ENCODE results near the gene GALNT18.

The GALNT18 gene

DNA sequence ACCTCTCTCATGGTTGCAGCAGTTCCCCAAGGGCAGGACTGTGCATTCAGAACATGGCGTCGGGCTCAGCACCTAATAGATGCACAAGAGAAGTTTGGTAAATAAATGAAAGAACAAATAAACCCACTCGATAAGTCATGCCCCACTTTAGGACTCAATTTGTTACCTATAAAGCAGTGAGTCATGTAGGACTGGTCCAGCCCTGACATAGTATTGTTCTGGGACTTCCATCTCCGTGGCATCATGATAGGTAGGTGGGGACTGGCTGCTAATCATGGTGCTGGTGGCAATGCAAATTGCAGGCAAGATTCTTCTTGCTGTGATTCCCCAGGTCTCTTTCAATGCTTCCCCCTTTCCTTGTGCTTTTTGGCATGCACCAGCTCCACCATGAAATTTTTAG lies 150.6 kb downstream of the GALNT18 start:
- H3K4me1 ChIP-seq (ENCODE audit: insufficient read depth, low read length): peaks cover 17% of the 10 kb centered on the region
- no peak overlapping the region for H3K27ac ChIP-seq (ENCODE audit: low read depth, low read length)
- no peaks in the 10 kb centered on the region for H3K36me3 ChIP-seq (ENCODE audit: insufficient read depth, low read length)
- no peaks in the 10 kb centered on the region for H3K27me3 ChIP-seq (ENCODE audit: control insufficient read depth in 1 of 2, insufficient read depth in 2 of 2, low read length in 2 of 2)
- H3K9me3 ChIP-seq (ENCODE audit: low read length): no peaks in the 10 kb centered on the region
- no peak overlapping the region for H3K9ac ChIP-seq (ENCODE audit: low read length)
- H3K4me3 ChIP-seq (ENCODE audit: low read depth in 1 of 2, low read length in 2 of 2): no peak overlapping the region

DNA sequence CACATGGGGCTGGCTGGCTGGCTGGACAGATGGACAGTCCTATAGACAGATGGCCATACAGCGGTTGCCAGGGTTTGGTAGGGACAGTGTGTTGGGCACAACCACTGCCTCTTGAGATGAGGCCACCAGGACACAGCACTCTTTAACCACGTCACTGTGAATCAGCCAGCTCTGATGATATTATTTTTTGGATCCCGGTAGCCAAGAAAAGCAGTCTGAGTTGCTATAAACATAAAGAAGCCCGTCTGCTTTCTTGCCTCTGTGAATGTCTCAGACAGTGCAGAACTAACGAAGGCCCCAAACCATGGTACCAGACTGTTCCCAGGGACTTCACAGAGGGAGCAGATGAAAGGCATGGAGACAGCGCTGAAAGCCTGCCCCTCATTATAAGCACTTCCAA lies 152.9 kb downstream of the GALNT18 start:
- H3K9me3 ChIP-seq (ENCODE audit: low read length): no peaks in the 10 kb centered on the region
- H3K27ac ChIP-seq (ENCODE audit: low read depth, low read length): peak overlapping the region; percentile 46
- no peaks in the 10 kb centered on the region for H3K36me3 ChIP-seq (ENCODE audit: insufficient read depth, low read length)
- H3K27me3 ChIP-seq (ENCODE audit: control insufficient read depth in 1 of 2, insufficient read depth in 2 of 2, low read length in 2 of 2): no peaks in the 10 kb centered on the region
- no peak overlapping the region for H3K9ac ChIP-seq (ENCODE audit: low read length)
- H3K4me1 ChIP-seq (ENCODE audit: insufficient read depth, low read length): peaks cover 20% of the 10 kb centered on the region
- no peak overlapping the region for H3K4me3 ChIP-seq (ENCODE audit: low read depth in 1 of 2, low read length in 2 of 2)

- H3K36me3 ChIP-seq (ENCODE audit: insufficient read depth, low read length): no peaks in the 10 kb centered on the region
- no peak overlapping the region for H3K4me3 ChIP-seq (ENCODE audit: low read depth in 1 of 2, low read length in 2 of 2)
- no peak overlapping the region for H3K9ac ChIP-seq (ENCODE audit: low read length)
- H3K9me3 ChIP-seq (ENCODE audit: low read length): no peaks in the 10 kb centered on the region
- no peaks in the 10 kb centered on the region for H3K27me3 ChIP-seq (ENCODE audit: control insufficient read depth in 1 of 2, insufficient read depth in 2 of 2, low read length in 2 of 2)
- peaks cover 34% of the 10 kb centered on the region for H3K4me1 ChIP-seq (ENCODE audit: insufficient read depth, low read length)
- H3K27ac ChIP-seq (ENCODE audit: low read depth, low read length): no peak overlapping the region
Measured at GRCh38 chr11:11467312-11467711, 154.5 kb downstream of the GALNT18 start.

DNA sequence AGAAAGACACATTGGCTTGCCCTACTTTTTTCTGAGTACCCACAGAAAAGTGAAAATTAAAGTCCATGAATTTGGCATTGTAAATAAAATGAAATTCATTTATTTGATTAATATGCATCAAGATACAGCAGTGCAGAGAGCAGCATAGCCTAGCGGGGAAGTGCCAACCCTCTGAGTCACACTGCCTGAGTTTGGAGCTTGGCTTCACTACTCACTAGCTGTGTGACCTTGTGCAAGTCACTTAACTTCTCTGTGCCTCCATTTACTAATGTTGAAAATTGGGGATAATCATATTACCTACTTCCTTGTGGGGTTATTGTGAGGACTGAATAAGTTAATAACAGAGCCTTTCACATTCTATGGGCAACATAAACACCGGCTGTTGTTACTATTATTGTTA lies 157.2 kb downstream of the GALNT18 start:
- H3K9me3 ChIP-seq (ENCODE audit: low read length): no peaks in the 10 kb centered on the region
- H3K27ac ChIP-seq (ENCODE audit: low read depth, low read length): no peak overlapping the region
- peaks cover 46% of the 10 kb centered on the region for H3K4me1 ChIP-seq (ENCODE audit: insufficient read depth, low read length)
- no peak overlapping the region for H3K9ac ChIP-seq (ENCODE audit: low read length)
- no peaks in the 10 kb centered on the region for H3K27me3 ChIP-seq (ENCODE audit: control insufficient read depth in 1 of 2, insufficient read depth in 2 of 2, low read length in 2 of 2)
- no peaks in the 10 kb centered on the region for H3K36me3 ChIP-seq (ENCODE audit: insufficient read depth, low read length)
- H3K4me3 ChIP-seq (ENCODE audit: low read depth in 1 of 2, low read length in 2 of 2): no peak overlapping the region

GRCh38 chr11:11463405-11463804 lies 158.4 kb downstream of the GALNT18 start:
- Histone ChIP-seq H3K9ac (ENCODE audit: low read length) (no peak overlapping the region), H3K27ac (ENCODE audit: low read depth, low read length) (no peak overlapping the region), H3K4me3 (ENCODE audit: low read depth in 1 of 2, low read length in 2 of 2) (no peak overlapping the region), H3K36me3 (ENCODE audit: insufficient read depth, low read length) (no peaks in the 10 kb centered on the region), H3K27me3 (ENCODE audit: control insufficient read depth in 1 of 2, insufficient read depth in 2 of 2, low read length in 2 of 2) (no peaks in the 10 kb centered on the region), H3K9me3 (ENCODE audit: low read length) (no peaks in the 10 kb centered on the region), H3K4me1 (ENCODE audit: insufficient read depth, low read length) (peaks cover 34% of the 10 kb centered on the region)

DNA sequence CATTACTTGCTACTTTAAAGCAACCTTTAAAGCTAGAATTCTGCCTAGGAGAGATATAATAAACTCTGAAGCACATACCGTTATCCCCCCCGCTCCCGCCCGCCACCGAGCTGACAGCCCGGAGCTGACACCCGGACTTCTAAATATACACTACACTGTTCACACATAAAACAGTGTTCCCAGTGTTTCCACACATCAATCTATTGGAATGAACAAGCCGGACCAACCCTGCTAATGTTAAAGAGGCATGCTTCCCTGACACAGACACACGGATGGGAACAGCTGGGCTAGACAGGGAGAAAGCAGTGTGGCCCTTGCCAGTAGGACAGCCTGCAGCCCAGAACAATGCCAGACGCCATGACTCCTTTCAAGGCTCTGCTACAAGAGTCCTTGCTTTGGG lies 160.3 kb downstream of the GALNT18 start:
- peaks cover 34% of the 10 kb centered on the region for H3K4me1 ChIP-seq (ENCODE audit: insufficient read depth, low read length)

GRCh38 chr11:11459578-11459977 lies 162.2 kb downstream of the GALNT18 start:
- Histone ChIP-seq H3K9ac (ENCODE audit: low read length) (no peak overlapping the region), H3K4me1 (ENCODE audit: insufficient read depth, low read length) (peaks cover 34% of the 10 kb centered on the region), H3K4me3 (ENCODE audit: low read depth in 1 of 2, low read length in 2 of 2) (no peak overlapping the region), H3K27me3 (ENCODE audit: control insufficient read depth in 1 of 2, insufficient read depth in 2 of 2, low read length in 2 of 2) (no peaks in the 10 kb centered on the region), H3K9me3 (ENCODE audit: low read length) (no peaks in the 10 kb centered on the region), H3K36me3 (ENCODE audit: insufficient read depth, low read length) (no peaks in the 10 kb centered on the region), H3K27ac (ENCODE audit: low read depth, low read length) (no peak overlapping the region)

More for the DNA sequence above, 160.3 kb downstream of the GALNT18 start:
- Histone ChIP-seq H3K36me3 (ENCODE audit: insufficient read depth, low read length) (no peaks in the 10 kb centered on the region), H3K4me3 (ENCODE audit: low read depth in 1 of 2, low read length in 2 of 2) (peak overlapping the region in 1 of 2 donors; percentile 41), H3K27me3 (ENCODE audit: control insufficient read depth in 1 of 2, insufficient read depth in 2 of 2, low read length in 2 of 2) (no peaks in the 10 kb centered on the region), H3K27ac (ENCODE audit: low read depth, low read length) (no peak overlapping the region), H3K9me3 (ENCODE audit: low read length) (no peaks in the 10 kb centered on the region), H3K9ac (ENCODE audit: low read length) (no peak overlapping the region)

DNA sequence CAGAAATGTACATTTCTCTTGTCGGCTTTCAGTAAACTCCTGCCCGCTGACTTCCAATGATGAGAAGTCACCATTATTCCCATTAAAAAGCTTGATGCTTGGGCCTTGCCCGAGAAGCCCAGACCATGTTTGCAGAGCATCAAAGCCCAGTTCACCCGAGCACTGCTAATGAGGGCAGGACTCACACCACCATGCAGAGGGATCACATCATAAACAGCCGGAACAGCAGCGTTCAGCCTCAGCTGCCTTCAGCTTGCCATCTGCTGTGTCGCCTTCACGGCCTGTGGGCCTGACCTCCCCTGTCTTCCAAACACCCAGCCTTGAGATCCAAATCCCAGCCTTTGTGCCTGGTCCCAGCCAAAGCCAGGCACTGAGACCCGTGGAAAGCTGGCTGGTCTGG lies 163.3 kb downstream of the GALNT18 start:
- H3K27ac ChIP-seq (ENCODE audit: low read depth, low read length): no peak overlapping the region
- peaks cover 26% of the 10 kb centered on the region for H3K4me1 ChIP-seq (ENCODE audit: insufficient read depth, low read length)
- H3K36me3 ChIP-seq (ENCODE audit: insufficient read depth, low read length): no peaks in the 10 kb centered on the region
- no peaks in the 10 kb centered on the region for H3K27me3 ChIP-seq (ENCODE audit: control insufficient read depth in 1 of 2, insufficient read depth in 2 of 2, low read length in 2 of 2)
- H3K9ac ChIP-seq (ENCODE audit: low read length): no peak overlapping the region
- no peaks in the 10 kb centered on the region for H3K9me3 ChIP-seq (ENCODE audit: low read length)
- H3K4me3 ChIP-seq (ENCODE audit: low read depth in 1 of 2, low read length in 2 of 2): no peak overlapping the region

DNA sequence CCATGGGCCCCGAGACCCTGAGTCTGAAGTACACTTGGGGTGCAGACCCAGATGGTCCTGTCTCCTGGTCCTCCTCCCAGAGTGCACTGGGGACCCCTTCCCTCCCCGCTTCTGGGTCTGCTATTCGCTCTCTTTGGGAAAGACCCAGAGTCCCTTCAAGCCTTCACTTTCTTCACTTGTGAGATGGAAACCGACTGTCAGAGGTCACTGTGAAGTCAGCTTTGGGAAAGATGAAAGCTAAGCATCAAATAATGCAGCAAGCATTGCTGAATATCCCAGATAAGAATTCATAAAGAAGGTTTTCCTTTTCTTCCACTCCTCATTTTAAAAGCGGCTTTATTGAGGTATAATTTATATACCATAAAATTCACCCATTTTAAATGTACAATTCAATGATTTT lies 163.8 kb downstream of the GALNT18 start:
- Histone ChIP-seq H3K36me3 (ENCODE audit: insufficient read depth, low read length) (no peaks in the 10 kb centered on the region), H3K27me3 (ENCODE audit: control insufficient read depth in 1 of 2, insufficient read depth in 2 of 2, low read length in 2 of 2) (no peaks in the 10 kb centered on the region), H3K27ac (ENCODE audit: low read depth, low read length) (no peak overlapping the region), H3K4me3 (ENCODE audit: low read depth in 1 of 2, low read length in 2 of 2) (no peak overlapping the region), H3K4me1 (ENCODE audit: insufficient read depth, low read length) (peaks cover 21% of the 10 kb centered on the region), H3K9ac (ENCODE audit: low read length) (no peak overlapping the region), H3K9me3 (ENCODE audit: low read length) (no peaks in the 10 kb centered on the region)

- H3K27me3 ChIP-seq (ENCODE audit: control insufficient read depth in 1 of 2, insufficient read depth in 2 of 2, low read length in 2 of 2): no peaks in the 10 kb centered on the region
- no peak overlapping the region for H3K27ac ChIP-seq (ENCODE audit: low read depth, low read length)
Measured at GRCh38 chr11:11456866-11457265, 164.9 kb downstream of the GALNT18 start.

GRCh38 chr11:11454671-11455223 lies 167.1 kb downstream of the GALNT18 start:
- Histone ChIP-seq H3K9me3 (ENCODE audit: low read length) (no peaks in the 10 kb centered on the region), H3K27me3 (ENCODE audit: control insufficient read depth in 1 of 2, insufficient read depth in 2 of 2, low read length in 2 of 2) (no peaks in the 10 kb centered on the region), H3K4me3 (ENCODE audit: low read depth in 1 of 2, low read length in 2 of 2) (no peak overlapping the region), H3K9ac (ENCODE audit: low read length) (no peak overlapping the region), H3K4me1 (ENCODE audit: insufficient read depth, low read length) (peaks cover 11% of the 10 kb centered on the region), H3K27ac (ENCODE audit: low read depth, low read length) (no peak overlapping the region), H3K36me3 (ENCODE audit: insufficient read depth, low read length) (no peaks in the 10 kb centered on the region)

More at GRCh38 chr11:11456866-11457265, 164.9 kb downstream of the GALNT18 start:
- peaks cover 14% of the 10 kb centered on the region for H3K4me1 ChIP-seq (ENCODE audit: insufficient read depth, low read length)
- no peaks in the 10 kb centered on the region for H3K36me3 ChIP-seq (ENCODE audit: insufficient read depth, low read length)
- H3K4me3 ChIP-seq (ENCODE audit: low read depth in 1 of 2, low read length in 2 of 2): no peak overlapping the region
- H3K9ac ChIP-seq (ENCODE audit: low read length): no peak overlapping the region
- no peaks in the 10 kb centered on the region for H3K9me3 ChIP-seq (ENCODE audit: low read length)

DNA sequence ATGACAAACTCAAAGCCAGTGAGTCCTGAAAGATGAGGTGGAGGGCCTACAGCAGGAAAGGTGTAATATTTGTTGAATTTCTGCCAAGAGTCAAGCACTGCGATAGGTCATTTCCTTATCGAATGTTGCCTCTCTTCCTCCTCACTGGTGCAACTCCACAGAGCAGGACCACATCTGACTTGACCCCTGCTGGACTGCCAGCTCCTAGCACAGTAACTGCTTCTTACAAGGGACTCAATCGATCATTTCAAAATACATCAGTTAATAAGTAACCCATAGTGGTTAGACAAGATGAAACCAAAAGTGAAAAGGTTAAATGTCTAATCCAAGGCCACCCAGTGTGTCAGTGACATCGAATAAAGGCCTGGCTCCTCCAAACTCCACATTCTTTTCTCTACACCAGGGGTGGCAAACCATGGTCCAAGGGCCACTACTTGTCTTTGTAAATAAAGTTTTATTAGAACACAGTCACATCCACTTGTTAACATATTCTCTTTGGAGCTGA lies 170.3 kb downstream of the GALNT18 start:
- peaks cover 11% of the 10 kb centered on the region for H3K4me1 ChIP-seq (ENCODE audit: insufficient read depth, low read length)

More for the DNA sequence above, 170.3 kb downstream of the GALNT18 start:
- H3K36me3 ChIP-seq (ENCODE audit: insufficient read depth, low read length): no peaks in the 10 kb centered on the region
- H3K9ac ChIP-seq (ENCODE audit: low read length): no peak overlapping the region
- no peaks in the 10 kb centered on the region for H3K27me3 ChIP-seq (ENCODE audit: control insufficient read depth in 1 of 2, insufficient read depth in 2 of 2, low read length in 2 of 2)
- H3K9me3 ChIP-seq (ENCODE audit: low read length): no peaks in the 10 kb centered on the region
- no peak overlapping the region for H3K27ac ChIP-seq (ENCODE audit: low read depth, low read length)
- no peak overlapping the region for H3K4me3 ChIP-seq (ENCODE audit: low read depth in 1 of 2, low read length in 2 of 2)
